GM10266 (cell line): ENCODE results near the gene PHACTR3.

ENCODE experiments used
- DNase-seq: peaks from one replicate; pipeline ENCODE4 v3.0.0; 2012; ENCODE audit errors: extremely low spot score
- TF ChIP-seq, protein P1 (sequence below): IDR thresholded peaks from 2 replicates; pipeline ENCODE4 v1.5.1; 2012; ENCODE audit warnings: mild to moderate bottlenecking, low read depth; ENCODE audit not compliant: control insufficient read depth, insufficient read depth; ENCODE audit errors: missing control alignments

Gene PHACTR3

DNA sequence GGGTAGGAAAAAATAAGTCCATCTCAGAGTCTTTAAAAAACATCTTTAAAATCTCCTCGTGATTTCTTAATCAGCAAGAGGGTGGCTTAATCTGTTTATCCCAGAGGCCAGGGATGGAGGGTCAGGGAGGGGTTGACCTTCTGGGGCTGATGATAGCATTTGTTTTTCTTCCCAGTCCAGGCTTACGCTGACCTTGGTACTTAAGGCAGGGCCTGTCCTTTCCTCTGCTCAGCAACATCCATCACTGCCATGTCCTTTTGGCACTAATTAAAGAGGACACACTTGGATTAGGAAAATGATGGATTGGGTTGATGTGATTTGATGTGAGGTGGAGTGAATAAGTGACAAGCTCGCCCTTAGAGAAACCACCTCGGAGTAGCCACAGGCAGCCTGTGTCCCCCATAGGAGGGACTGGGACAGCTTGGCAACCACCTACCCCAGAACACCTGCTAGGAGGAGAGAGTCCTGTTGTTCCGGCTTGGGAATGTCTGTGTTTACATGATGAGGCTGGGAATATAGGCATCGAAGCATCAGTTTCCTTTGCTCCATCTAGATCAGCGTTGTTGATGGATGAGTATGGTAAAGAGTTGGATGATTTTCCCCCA lies 44.2 kb downstream of the PHACTR3 start:
- no peak for DNase-seq

DNA sequence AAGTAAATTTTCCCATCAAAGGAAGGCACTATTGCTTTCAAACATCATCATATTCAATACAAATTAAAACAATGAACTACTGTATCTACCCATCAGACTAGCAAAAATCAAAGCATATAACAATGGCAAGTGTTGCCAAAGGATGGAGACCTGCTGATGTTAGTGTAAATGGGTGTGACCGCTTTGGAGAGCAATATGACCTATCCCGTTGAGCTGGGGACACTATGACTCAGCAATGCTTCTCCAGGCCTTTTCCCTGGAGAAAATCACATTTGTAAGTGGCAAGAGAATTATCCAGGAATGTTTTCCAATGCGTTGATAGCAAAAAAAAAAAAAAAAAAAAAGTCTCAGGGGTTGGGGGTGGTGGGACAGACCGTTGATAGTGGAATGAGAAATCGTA lies 46.1 kb downstream of the PHACTR3 start:
- DNase-seq: no peak

More for the DNA sequence above, 44.2 kb downstream of the PHACTR3 start:
- TF ChIP-seq, protein P1, sequence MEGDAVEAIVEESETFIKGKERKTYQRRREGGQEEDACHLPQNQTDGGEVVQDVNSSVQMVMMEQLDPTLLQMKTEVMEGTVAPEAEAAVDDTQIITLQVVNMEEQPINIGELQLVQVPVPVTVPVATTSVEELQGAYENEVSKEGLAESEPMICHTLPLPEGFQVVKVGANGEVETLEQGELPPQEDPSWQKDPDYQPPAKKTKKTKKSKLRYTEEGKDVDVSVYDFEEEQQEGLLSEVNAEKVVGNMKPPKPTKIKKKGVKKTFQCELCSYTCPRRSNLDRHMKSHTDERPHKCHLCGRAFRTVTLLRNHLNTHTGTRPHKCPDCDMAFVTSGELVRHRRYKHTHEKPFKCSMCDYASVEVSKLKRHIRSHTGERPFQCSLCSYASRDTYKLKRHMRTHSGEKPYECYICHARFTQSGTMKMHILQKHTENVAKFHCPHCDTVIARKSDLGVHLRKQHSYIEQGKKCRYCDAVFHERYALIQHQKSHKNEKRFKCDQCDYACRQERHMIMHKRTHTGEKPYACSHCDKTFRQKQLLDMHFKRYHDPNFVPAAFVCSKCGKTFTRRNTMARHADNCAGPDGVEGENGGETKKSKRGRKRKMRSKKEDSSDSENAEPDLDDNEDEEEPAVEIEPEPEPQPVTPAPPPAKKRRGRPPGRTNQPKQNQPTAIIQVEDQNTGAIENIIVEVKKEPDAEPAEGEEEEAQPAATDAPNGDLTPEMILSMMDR: no peak

DNA sequence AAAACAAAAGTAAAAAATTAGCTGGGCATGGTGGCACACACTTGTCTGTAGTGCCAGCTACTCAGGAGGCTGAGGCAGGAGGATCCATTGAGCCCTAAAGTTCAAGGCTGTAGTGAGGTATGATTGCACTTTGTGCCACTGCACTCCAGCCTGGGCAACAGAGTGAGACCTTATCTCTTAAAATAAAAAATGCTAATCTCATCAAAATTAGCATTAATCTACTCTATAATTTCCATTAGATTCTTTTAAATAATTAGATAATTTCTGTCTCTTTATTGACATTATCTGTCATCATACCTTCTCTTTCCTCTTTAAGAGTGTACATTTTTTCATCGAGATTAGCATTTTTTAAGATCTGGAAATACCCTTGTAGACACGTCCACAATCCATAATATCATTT lies 48.0 kb downstream of the PHACTR3 start:
- TF ChIP-seq, protein P1: no peak
- DNase-seq: no peak

More for the DNA sequence above, 46.1 kb downstream of the PHACTR3 start:
- TF ChIP-seq, protein P1: no peak

DNA sequence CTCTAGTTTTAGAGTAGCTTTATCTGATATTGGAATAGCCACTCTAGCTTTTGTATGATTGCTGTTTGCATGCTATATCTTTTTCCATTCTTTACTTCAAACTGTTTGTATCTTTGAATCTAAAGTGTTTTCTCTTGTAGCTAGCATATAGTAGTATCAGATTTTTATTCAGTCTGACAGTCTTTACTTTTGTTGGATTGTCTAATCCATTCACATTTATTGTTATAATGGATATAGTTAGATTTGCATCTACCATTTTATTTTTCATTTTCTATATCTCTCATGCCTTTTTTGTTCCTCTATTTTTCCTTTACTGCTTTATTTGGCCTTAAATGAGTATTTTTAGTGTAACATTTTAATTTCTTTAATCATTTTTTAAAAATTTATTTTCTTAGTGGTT lies 52.1 kb downstream of the PHACTR3 start:
- TF ChIP-seq, protein P1: no peak
- no peak for DNase-seq

DNA sequence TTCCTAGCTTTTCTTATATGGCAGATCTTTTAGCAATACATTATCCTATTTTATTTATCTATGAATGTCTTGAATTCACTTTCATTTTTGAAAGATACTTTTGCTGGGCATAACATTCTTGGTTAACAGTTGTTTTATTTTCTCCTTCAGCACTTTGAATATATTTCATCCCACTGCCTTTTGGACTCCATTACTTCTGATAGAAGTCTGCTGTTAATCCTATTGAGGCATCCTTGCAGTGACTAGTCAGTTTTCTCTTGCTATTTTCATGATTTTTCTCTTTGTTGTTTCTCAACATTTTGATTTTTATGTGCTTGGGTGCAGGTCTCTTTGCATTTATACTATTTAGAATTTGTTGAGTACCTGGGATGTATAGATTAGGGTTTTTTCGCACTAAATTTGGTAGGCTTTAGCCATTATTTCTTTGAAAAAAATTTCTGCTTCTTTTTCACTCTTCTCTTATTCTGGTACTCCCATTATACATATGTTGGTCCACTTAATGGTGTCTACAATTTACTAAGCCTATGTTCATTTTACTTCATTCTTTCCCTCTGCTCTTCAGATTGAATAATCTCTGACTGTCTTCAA lies 53.2 kb downstream of the PHACTR3 start:
- TF ChIP-seq, protein P1: no peak
- no peak for DNase-seq

DNA sequence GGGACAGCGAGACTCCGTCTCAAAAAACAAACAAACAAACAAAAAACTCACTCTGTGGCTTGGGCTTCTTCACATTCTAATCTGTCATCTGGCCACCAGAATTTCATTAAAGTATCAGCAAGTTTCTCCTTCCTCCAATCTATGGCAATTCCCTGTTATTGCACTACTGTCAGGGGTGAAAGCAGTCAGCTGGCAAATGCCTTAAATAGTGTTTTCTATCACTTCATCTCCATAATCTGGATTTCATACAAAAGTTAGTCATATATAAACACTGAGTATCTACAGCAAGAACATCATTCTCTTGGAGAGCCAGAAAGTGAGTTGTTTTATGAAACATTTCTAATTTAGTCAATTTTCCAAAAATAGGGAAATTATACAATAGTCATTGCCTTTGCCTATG lies 56.1 kb downstream of the PHACTR3 start:
- DNase-seq: no peak
- TF ChIP-seq, protein P1: no peak

DNA sequence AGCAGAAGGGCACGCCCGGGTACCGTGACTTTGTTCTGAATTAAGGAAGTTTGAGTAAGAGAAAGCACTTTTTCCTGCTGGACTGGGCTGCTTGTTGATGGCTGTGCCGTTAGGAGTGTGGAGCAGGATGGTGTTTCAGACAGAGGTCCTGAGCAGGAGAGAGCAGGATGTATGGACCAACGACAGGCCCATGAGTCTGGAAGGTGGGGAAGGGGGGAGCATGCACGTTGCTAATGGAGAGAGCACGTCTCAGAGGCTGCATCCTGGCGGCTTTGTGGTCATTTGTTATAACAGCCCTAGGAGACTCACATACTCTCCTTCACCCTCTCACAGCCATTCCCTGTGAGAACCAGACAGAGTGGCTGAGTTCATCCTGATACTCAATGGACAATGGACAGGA lies 56.8 kb downstream of the PHACTR3 start:
- no peak for DNase-seq
- TF ChIP-seq, protein P1: no peak
